ENCODE measurements around the gene MLC1.

DNA sequence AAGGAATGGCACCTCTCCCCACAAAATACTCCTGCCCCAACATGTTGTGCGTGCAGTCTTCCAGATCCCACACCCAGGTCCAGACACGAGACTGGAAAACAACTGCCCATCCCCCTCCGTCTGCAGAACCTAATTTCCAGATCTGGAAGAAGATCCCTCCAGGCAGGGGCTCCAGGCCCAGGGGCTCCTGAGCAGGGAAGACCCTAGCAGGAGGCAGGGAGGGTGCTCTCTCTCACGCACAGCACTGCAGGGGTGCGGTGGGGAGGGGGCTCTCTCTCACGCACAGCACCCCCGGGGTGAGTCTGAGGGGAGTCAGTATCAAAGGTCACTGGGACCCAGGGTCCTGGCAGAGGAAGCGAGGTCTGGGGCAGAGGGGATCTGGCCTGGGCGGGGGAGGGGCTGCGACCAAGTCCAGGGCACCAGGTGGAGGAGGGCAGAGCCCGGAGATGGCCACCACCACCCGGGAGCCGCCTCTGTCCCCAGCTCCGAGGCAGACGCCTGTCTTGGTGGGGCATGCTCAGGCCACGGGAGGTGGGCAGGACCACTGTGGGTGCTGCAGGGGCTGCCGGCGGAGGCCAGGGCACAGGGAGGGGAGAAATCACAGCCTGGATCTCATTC, 1.7 kb downstream of the MLC1 start:
- TF ChIP-seq, protein P1, sequence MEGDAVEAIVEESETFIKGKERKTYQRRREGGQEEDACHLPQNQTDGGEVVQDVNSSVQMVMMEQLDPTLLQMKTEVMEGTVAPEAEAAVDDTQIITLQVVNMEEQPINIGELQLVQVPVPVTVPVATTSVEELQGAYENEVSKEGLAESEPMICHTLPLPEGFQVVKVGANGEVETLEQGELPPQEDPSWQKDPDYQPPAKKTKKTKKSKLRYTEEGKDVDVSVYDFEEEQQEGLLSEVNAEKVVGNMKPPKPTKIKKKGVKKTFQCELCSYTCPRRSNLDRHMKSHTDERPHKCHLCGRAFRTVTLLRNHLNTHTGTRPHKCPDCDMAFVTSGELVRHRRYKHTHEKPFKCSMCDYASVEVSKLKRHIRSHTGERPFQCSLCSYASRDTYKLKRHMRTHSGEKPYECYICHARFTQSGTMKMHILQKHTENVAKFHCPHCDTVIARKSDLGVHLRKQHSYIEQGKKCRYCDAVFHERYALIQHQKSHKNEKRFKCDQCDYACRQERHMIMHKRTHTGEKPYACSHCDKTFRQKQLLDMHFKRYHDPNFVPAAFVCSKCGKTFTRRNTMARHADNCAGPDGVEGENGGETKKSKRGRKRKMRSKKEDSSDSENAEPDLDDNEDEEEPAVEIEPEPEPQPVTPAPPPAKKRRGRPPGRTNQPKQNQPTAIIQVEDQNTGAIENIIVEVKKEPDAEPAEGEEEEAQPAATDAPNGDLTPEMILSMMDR (conservative IDR thresholded peaks at IDR 0.05; ENCODE audit: low read length): no peak
- TF ChIP-seq EZH2phosphoT487 (IDR thresholded peaks at IDR 0.05; ENCODE audit: borderline replicate concordance): no peak
